ENCODE measurements around the gene TMEM86A. TPM values are rescaled to one million over a fixed set of nuclear protein-coding genes. Genes with fewer than 3 reads are reported as not detected.

Gene TMEM86A
- total RNA-seq, 4 donors from 2014 or later: 1.7 to 3.6 (median 2.8) TPM

DNA sequence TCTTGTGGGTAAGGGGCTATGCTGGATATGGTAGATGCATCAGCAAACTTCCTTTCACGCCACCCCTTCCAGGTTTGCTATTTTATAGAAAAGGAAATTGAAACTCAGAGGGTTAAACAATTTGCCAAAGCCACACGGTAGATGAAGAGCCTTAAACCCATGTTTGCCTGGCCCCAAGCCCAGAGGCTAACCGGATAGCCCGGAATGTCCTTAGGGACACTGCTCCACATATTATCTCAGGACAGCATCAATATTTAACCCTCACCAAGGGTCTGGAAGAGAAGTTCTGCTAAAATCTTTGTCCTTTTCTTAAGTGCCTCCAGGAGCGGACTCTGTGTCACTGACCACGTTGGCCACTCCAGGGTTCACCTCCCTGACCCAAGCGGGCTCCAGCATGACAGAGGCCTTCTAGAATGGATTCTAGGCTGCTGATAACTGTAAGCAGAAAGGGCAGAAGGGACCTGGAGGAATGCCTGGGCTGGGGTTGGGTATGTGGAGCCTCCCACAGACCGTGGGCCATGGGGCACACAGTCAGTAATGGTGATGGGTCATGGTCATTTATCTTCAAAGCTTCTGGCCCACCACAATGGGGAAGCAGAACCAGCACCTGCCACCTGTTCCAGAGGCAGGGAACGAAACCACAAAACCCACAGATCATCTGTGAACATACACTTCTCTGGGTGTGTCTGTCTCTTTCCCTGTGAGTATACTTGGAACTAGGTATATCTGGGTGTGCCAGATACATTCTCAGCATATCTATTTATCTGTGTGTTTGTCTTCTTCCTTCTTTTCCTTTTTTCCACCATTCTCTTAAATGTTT lies 5.4 kb upstream of the TMEM86A start:
- TF ChIP-seq POLR2A (IDR thresholded peaks at IDR 0.05): no peak
- no peak for TF ChIP-seq CTCF (IDR thresholded peaks at IDR 0.05 in 4 of 5, conservative IDR thresholded peaks at IDR 0.05 in 1 of 5)
- no peak overlapping the region for H3K27ac ChIP-seq

DNA sequence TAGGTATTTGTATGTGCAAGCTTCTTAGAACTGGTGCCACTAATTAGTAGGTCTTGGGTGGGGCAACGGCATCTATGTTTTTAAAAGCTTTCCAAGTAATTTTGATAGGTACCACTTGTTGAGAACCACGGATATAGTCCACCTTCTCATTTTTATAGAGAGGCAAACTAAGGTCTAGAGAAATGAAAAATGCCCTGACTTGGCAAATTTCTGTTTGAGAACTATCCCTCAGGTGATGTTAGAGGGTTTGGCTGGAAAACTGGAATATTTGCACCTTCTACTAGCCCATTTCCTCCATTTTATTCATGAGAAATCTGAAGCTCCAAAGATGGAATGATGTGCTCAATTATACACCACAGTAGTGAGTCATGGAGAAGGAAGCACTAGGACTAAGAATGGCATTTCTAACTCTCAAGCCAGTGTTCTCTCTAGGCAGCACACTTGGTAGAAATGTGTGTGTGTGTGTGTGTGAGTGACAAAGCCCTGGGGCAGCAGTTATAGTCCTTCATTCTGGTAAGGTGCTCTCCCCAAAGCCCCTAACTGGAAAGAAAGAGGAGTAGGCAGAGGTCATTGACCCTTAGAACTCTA lies 1.8 kb upstream of the TMEM86A start:
- Histone ChIP-seq H3K9me3 (no peaks in the 10 kb centered on the region), H3K27ac (peak overlapping the region in 1 of 4 donors; percentile 86), H3K36me3 (peaks cover 0 to 7% of the 10 kb centered on the region in 2 donors), H3K4me3 (no peak overlapping the region), H3K4me1 (peaks cover 8% of the 10 kb centered on the region in 2 donors), H3K27me3 (no peaks in the 10 kb centered on the region)
- no peak for DNase-seq
- TF ChIP-seq CTCF (IDR thresholded peaks at IDR 0.05 in 4 of 5, conservative IDR thresholded peaks at IDR 0.05 in 1 of 5) (no peak), POLR2A (IDR thresholded peaks at IDR 0.05) (no peak)
- ATAC-seq: no peak
- intact Hi-C loops (cut with DNase I; ENCODE audit: low total_unique reads) (loop anchor here (10.0 kb wide), 1 partner anchor 682 kb away; the partner anchor contains the start of gene SERGEF), in situ Hi-C loops (cut with MboI; ENCODE audit: low sequenced_read_pairs in 4 of 4) (loop anchor here in 1 of 4 donors (10.0 kb wide), 1 partner anchor 62 kb away; the partner anchor contains the start of gene SPTY2D1)

More for the DNA sequence above, 5.4 kb upstream of the TMEM86A start:
- in situ Hi-C loops (cut with MboI; ENCODE audit: low sequenced_read_pairs in 4 of 4) (loop anchor here in 1 of 4 donors (10.0 kb wide), 1 partner anchor 58 kb away; the partner anchor contains the start of gene SPTY2D1), intact Hi-C loops (cut with DNase I; ENCODE audit: low total_unique reads) (loop anchor here (10.0 kb wide), 1 partner anchor 678 kb away; the partner anchor contains the start of gene SERGEF)
- ATAC-seq (no peak), DNase-seq (no peak)
- H3K4me3 ChIP-seq: no peak overlapping the region
- no peaks in the 10 kb centered on the region for H3K9me3 ChIP-seq
- H3K4me1 ChIP-seq: no peaks in the 10 kb centered on the region
- no peaks in the 10 kb centered on the region for H3K27me3 ChIP-seq
- no peaks in the 10 kb centered on the region for H3K36me3 ChIP-seq

- Histone ChIP-seq H3K4me1 (peaks cover 8% of the 10 kb centered on the region in 2 donors), H3K27ac (peak overlapping the region; percentile 77 to 88 (median 86)), H3K9me3 (no peaks in the 10 kb centered on the region), H3K27me3 (no peaks in the 10 kb centered on the region), H3K36me3 (peaks cover 0 to 10% of the 10 kb centered on the region in 2 donors), H3K4me3 (no peak overlapping the region)
- TF ChIP-seq CTCF (IDR thresholded peaks at IDR 0.05 in 4 of 5, conservative IDR thresholded peaks at IDR 0.05 in 1 of 5) (no peak), POLR2A (IDR thresholded peaks at IDR 0.05) (no peak)
- intact Hi-C loops (cut with DNase I; ENCODE audit: low total_unique reads) (loop anchor here (10.0 kb wide), 1 partner anchor 683 kb away; the partner anchor contains the start of gene SERGEF), in situ Hi-C loops (cut with MboI; ENCODE audit: low sequenced_read_pairs in 4 of 4) (loop anchor here in 1 of 4 donors (10.0 kb wide), 1 partner anchor 63 kb away; the partner anchor contains the start of gene SPTY2D1)
- no peak for ATAC-seq
- no peak for DNase-seq
These were observed 1.0 kb upstream of the TMEM86A start for GRCh38 chr11:18697576-18697975.

GRCh38 chr11:18699269-18699596 lies 654 bp downstream of the TMEM86A start:
- in situ Hi-C loops (cut with MboI; ENCODE audit: low sequenced_read_pairs in 4 of 4): loop anchor here in 1 of 4 donors (10.0 kb wide), 1 partner anchor 64 kb away; the partner anchor contains the start of gene SPTY2D1
- no peak for ATAC-seq
- intact Hi-C loops (cut with DNase I; ENCODE audit: low total_unique reads): loop anchor here (2.0 to 10.0 kb wide), 3 partner anchors 22 to 684 kb away; partner anchors contain the start of genes GTF2H1, HPS5 and SERGEF

More at GRCh38 chr11:18699269-18699596, 654 bp downstream of the TMEM86A start:
- peak overlapping the region; percentile 63 to 84 (median 78) for H3K4me3 ChIP-seq
- no peak for DNase-seq
- H3K9me3 ChIP-seq: no peaks in the 10 kb centered on the region
- peaks cover 8% of the 10 kb centered on the region in 2 donors for H3K4me1 ChIP-seq
- TF ChIP-seq CTCF (IDR thresholded peaks at IDR 0.05 in 4 of 5, conservative IDR thresholded peaks at IDR 0.05 in 1 of 5) (no peak), POLR2A (IDR thresholded peaks at IDR 0.05) (no peak)
- peaks cover 0 to 10% of the 10 kb centered on the region in 2 donors for H3K36me3 ChIP-seq
- no peaks in the 10 kb centered on the region for H3K27me3 ChIP-seq
- peak overlapping the region; percentile 77 to 88 (median 86) for H3K27ac ChIP-seq
